Mesenteric fat pad (tissue), 1 donor: Measurements from ENCODE around the gene SELENON. TPM values are rescaled to one million over a fixed set of nuclear protein-coding genes. Genes with fewer than 3 reads are reported as not detected.

Experiments
- DNase-seq: peaks from one replicate; pipeline ENCODE4 v3.0.0-alpha.2; 2020; ENCODE audit warnings: low spot score
- long read RNA-seq: library from polyadenylated mRNA; unstranded; transcript quantifications from one replicate; pipeline ENCODE4 v2.0.0, GENCODE V29; 2020
- total RNA-seq: library from RNA; stranded (reverse); fragmentation: NEBNext Ultra II Directional; extraction: Animal tissue kit (Norgen Biotek cat#: 25700); gene quantifications from one replicate; pipeline ENCODE4 v1.2.1, GENCODE V29; 2021
- donor health status: DM: yes; HTN: yes; CAD: no.

Gene SELENON, protein sequence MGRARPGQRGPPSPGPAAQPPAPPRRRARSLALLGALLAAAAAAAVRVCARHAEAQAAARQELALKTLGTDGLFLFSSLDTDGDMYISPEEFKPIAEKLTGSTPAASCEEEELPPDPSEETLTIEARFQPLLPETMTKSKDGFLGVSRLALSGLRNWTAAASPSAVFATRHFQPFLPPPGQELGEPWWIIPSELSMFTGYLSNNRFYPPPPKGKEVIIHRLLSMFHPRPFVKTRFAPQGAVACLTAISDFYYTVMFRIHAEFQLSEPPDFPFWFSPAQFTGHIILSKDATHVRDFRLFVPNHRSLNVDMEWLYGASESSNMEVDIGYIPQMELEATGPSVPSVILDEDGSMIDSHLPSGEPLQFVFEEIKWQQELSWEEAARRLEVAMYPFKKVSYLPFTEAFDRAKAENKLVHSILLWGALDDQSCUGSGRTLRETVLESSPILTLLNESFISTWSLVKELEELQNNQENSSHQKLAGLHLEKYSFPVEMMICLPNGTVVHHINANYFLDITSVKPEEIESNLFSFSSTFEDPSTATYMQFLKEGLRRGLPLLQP
- 108 TPM for total RNA-seq
- long read RNA-seq, partial matches to known transcripts = 5 of 5 reads
- long read RNA-seq, other reads (novel, unspliced or antisense) = 0 of 5 reads

DNA sequence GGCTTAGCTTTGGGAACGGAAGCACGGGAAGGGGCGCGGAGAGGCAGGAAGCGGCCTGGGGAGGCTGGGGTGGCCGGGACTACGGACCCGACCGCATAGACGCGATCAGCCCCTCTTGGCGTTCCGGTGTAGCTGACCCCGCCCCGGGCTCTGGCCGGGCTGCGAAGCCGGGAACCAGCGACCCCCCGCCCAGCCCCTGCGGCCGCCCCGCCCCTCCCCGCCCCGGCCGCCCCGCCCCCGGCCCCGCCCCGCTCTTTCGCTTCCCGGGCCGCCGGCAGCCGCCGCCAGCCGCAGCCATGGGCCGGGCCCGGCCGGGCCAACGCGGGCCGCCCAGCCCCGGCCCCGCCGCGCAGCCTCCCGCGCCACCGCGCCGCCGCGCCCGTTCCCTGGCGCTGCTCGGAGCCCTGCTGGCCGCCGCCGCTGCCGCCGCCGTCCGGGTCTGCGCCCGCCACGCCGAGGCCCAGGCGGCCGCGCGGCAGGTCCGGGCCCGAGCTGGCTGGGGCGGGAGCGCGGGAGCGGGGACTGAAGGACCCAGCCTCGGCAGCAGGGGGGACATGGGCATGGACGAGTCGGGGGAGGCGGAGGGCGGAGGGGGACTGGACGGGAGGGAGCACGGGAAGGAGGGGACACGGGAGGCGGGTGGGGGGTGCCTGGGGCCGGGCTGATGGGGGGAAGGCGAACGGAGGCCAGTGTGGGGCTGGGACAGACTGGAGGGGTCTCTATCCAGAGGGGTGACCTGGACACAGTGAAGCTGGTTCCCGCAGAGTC, at the start of gene SELENON:
Gene SELENON (plus strand): TSS at position 259 of the 768 bp plus-strand sequence. CDS start 38 bp downstream, at position 297.
- DNase-seq = no peak

DNA sequence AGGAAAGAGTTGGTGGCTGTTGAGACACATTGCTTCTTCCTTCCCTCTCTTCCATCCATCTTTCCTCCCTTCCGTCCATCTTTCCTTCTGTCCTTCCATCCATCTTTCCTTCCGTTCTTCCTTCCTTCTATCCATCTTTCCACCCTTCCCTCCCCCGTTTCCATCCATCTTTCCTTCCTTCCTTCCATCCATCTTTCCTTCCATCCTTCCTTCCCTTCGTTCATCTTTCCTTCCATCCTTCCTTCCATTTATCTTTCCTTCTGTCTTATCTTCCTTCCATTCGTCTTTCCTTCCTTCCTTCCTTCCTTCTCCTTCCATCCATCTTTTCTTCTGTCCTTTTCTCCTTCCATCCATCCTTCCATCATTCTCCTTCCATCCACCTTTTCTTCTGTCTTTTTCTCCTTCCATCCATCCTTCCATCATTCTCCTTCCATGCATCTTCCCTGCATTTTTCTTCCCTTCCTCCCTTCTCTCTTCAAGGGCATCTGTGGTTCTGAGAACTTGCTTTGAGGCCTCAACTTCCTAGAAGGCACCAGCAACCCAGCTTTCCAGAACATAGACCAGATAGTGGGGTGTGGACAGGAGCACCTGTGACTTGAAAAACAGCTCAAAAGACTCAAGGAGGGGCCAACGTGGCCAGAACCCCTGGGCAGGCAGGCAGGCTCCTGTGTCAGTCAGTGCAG, 48.9 kb upstream of the SELENON start:
- DNase-seq = no peak

DNA sequence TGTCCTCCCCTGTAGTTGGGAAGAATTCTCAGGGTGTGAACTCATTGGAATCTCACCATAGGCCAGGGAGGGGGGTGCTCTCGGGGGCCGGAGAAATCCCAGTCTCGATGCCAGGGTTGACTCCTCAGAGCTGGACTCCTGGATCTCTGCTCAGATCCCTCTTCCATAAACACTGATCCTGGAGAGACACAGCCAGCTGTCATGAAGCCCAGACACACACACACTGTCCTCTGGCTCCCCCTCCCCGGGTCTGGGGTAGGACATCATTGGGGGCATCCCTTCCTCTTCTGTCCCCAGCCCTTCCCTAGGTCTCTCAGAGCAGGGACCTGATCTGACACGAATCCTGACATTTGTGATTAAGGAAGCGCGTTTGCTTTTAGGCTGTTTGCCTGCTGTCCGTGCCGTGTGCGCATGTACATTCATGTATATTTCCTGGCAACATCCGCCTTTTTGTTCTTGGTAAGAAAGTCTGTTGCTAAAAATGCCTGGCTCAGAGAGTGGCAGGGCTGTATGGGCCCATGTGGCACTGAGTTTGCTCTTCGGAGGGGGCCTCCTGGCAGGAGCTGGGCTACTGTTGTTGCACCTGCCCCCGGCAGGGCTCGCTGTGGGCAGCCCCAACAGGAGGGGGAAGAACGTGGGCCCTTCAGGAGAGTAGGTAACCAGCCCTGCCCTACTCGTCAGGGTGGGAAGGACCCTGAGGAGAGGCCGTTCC, 45.4 kb upstream of the SELENON start:
- DNase-seq = no peak

DNA sequence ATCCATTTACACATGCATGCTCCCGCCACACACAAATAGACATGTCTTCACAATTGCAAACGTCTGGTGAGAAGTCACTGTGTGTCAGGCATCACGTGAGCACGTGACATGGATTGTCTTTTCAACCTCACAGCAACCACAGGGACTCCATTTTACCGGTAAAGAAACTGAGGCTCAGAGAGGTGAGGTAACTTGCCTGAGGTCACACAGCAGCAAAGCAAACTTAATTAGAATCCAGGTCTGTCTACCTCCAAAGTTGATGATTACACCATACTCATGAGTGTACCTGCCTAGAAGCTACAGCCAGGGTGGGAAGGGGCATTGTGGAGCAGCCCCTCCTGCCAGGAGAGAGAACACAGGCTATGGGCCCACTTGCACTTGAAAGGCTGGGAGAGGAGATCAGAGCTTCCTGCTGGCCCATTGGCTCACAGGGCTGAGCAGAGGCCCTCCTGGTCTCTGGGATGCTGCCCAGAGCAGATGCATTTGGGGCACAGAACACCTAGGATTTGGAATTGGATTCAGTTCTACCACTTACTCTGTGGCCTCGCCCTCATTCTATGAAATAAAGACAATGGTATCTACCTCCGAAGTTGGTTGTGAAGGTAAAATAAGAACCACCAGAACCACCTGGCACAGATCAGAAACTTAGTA, 44.4 kb upstream of the SELENON start:
- DNase-seq = no peak

DNA sequence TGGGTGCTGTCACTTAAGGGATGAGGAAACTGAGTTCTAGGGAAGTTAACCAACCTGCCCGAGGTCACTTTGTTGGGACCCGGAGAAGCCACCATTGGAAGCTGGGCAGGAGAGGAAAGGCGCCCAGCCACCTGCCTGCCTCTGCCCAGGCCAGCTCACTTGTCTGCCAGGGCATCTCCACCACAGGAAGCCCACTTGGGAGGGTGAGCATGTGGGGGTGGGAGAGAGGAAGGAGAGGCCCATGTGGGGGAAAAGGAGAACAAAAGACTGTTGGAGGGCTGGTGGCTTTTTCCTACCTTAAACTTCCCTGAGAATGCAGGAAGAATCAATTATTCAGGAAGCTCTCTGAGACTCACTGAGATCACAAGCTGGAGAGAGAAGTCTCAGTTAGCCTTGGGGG, 43.8 kb upstream of the SELENON start:
- DNase-seq = no peak

DNA sequence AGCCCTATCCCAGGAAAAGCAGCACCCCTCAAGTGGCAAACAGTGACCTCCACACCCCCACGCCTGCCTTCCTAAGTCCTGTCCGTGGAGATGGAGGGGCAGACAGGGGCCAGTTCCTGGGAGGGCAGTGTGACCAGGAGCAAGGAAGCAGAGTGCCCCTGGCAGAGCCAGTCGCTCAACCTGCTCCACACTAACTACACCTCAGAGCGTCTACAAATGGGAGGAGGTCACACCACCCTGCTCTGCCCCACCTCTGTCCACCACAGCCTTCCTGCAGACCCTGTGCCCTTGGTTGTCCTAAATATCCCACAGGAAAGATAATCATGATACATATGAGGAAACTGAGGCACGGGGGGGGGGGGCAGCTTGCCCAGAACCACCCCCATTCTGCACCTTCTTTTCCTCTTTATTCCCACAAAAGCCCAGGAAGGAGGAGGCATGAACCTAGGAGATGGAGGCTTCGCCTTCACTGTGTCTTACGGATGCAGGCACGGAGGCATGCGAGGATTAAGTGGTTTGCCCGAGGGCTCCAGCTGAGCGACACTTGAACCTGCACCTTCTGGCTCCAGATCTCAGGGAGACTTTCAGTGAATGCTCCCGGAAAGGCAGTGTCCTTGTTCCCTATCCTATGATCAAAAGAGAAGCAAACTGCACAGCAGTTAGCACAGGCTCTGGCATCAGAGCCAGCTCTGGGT, 42.7 kb upstream of the SELENON start:
- no peak for DNase-seq

DNA sequence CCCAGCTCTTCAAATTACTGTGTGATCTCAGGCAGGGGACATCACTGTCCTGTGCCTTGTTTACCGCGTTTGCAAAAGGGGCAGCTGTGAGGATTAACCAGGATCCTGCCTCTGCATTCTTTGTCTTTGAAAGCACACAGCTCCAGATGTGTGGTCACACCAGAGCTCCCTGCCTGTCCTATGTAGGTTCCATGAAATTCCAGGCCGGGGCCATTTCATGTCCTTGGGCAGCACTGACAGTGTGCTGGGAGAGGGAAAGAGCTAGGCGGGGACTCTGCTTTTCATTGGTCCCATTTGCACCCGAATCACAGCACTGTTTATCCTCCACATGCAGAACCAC, 42.2 kb upstream of the SELENON start:
- no peak for DNase-seq

DNA sequence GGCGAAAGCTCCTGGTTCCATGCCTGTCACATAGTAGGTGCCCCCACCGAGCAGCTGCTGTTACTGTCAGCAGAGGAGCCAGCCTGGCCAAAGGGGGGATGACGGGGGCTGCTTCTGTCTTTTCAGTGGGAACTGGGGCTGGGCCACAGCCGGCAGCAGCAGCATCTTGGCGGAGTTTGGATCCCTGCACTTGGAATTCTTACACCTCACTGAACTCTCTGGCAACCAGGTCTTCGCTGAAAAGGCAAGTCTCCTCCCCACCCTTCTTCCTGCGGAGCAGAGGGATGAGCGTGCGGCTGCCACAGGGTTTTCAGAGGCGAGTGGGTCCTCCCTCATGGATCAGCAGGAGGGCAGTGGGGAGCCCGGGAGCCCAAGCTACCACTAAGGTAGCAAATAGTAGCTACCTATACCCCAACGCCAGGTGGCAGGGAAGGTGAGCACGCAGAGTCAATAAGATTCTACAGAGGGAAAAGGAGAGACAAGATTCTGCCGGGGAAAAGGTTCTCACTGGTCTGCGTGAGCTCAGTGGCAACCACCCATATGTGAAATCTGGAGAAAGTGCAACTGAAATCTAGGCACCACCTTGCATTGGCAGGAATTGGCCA, 41.4 kb upstream of the SELENON start:
- DNase-seq = no peak

DNA sequence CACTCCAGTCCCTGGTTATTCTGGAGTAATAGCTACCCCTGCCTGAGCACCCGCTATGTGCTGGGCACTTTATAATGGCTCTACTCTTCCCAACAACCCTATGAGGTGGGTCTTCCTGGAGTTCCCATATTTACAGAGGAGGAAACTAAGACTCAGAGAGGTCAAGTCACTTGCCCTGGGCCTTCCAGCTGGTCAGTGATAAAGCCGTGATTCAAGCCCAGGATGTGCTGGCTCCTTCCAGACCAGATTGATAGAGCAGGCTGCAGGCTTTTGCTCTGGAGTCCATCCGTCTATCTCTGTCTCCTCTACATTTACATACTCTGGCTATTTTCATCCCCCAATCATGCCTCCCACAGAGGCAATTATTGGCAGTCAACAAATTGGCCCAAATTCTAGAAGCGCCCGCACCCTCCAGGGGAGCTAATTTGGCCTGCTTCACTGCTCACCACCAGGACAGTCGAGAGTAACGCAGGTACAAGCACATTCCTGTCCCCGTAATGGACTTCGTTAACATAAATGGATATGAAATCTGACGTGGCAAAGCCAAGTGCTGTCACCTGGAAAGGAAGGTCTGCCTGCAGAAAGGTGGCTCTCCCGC, 39.8 kb upstream of the SELENON start:
- DNase-seq = no peak

DNA sequence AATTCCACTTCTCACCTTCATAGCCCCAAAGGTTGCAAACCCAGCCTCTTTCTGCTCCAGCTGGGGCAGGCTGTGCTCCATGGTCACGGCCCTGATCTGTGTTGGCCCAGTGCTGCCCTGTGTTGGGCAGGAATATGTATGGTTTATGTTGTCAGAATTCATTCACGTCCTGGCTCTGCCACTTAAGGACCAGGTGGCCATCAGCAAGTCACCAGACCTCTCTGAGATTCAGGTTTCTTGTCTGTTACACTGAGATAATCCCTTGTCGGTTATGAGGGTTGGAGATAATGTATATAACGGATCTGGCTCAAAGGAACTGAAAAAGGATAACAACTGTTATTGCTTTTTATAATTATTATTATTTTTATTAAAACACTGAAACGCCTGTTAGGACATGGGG, 39.1 kb upstream of the SELENON start:
- DNase-seq = no peak

DNA sequence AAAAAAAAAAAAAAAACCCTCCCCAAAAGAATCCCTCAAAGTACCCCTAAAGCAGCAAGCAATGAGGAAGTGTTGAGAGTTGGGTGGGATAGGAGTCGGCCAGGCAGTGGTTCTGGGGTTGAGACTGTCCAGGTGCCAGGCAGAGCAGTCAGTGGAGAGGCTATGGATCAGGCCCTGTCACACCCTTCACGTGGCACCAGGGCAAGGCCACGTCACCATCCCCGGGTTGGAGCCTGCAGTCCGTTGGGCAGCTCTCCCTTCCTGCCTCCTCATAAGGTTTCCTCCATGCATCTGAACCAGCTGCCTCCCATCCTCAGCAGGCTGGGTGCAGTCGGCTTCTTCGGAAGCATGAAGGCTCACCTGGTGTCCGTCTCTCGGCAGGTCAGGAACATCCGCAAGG, 36.5 kb upstream of the SELENON start:
- no peak for DNase-seq

DNA sequence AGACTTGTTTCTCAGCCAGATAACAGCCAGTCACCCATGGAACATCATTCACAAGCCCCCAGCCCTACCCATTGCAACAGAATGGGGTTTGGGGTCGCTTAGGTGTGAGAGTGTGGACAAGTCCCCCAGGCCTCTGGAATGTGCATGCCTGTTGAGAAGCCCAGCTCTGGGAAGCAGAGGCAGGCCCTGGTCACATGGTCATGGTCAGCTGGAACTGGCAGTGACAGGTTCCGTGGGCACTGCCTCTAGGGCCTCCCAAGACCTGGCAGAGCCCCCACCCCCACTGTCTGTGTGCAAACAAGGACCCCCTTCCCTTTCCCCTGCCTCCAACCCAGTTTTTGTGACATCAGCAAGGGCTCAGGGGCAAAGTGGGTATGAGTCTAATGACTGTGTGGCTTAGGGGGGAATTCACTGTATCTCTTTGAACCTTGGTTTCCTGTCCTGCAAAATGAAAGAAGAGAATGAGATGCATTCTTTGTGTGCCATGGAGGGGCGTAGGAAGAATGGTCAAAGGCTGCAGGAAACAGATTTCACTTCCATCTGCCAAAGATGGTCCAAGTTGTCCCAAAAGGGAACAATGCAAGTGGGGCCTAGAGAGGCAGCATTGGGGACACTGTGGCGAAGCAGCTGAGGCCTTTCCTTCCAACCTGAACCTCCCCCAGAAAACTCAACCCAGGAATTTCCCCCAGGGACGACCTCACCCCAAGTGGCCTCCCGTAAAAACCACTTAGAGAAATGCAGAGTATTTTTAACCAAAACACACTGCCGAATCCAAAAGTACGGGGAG, 34.7 kb upstream of the SELENON start:
- no peak for DNase-seq

DNA sequence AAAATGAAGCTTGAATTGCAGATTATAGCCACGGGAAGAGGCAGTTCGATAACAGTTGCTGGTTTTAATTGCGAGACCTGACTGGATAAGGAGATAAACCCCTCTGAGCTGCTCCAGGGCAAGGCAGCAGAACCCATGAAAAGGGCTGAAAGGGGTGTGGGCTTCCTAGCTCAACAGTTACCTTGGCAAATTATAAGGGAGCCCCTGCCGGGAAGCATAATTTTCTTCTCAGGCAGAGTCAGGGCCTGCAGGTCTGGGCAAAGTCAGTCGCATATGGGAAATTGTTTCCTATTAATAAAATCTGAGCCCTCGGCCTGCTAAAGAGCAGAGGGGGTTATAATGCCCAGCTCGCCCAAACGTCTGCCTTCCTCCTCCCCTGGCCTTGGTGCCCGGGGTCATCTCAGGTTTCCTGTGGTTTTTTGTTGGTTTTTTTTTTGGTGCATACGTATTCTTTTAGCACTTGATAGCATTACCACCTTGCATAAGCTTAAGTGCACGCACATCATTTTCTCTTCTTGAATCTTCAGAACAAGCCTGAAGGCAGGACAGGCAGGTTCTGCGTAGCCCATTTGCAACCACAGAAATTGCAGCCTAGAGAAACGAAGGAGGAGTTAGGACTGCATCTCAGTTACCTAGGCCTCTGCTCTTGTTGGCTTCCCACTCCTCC, 33.9 kb upstream of the SELENON start:
- no peak for DNase-seq

DNA sequence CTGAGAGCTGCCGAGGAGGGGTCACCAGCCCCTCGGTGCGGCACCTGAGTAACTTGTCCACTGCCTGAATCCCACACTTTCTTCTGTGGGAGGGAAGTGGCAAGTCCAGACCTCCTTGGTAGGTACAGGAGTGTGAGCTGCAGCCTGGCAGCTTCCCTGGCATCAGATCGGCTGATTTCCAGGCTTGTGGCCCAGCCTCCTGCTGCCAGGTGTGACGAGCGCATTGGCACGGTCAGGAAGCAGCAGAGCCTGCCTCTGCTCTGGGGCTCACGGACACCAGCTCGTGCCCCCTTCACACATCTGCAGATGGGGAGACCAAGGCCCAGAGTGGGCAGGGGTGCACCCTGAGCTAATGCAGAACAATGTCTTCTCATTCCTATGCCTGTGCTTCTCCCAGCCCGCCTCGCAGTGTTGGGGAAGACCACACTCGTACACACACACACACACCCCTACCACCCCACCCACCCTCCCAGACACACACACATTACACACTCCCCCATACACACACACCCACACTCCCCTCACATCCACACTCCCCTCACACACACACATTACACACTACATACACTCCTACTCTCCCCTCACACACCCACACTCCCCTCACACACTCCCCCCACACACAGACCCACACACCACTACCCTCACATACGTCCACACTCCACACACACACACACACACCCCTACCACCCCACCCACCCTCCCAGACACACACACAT, 33.1 kb upstream of the SELENON start:
- DNase-seq = no peak

DNA sequence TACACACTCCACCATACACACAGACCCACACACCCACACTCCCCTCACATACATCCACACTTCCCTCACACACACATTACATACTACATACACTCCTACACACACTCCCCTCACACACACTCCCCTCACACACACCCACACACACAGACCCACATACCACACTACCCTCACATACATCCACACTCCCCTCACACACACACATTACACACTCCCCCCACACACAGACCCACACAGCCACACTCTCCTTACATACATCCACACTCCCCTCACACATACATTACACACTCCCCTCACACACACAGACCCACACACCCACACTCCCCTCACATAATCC, 32.6 kb upstream of the SELENON start:
- DNase-seq = no peak

DNA sequence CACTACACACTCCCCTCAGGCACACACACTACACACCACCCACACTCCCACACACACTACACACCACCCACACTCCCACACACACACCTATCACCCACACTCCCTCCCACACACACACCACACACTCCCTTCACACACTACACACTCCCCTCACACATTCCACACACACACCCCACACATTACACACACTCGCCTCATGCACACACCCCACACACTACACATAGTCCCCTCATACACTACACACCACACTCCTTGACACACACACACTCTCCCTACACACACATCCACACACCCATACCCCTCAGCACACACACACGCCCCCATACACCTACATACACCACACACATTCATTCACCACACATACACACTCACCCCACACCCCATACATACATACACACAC, 31.0 kb upstream of the SELENON start:
- DNase-seq = no peak
